AG10803 (cell line): ENCODE data around the gene CHIA.
"Not testable (repeated sequence)": the region's sequence is repeated elsewhere in the genome, so short reads cannot be mapped to it uniquely, and the experiment has no call there.

Experiments used
- DNase-seq: peaks from one replicate; pipeline ENCODE4 v3.0.0; 2010; ENCODE audit warnings: low read depth
- H3K4me3 ChIP-seq: 2 replicates; pipeline ENCODE4 v1.5.1; 2011; ENCODE audit warnings: mild to moderate bottlenecking, low read length, control low read depth
- TF ChIP-seq, protein P1 (sequence below): conservative IDR thresholded peaks from 2 replicates; pipeline ENCODE4 v1.5.1; 2011; ENCODE audit warnings: mild to moderate bottlenecking, low read length, control low read depth, inconsistent platforms

CHIA gene

DNA sequence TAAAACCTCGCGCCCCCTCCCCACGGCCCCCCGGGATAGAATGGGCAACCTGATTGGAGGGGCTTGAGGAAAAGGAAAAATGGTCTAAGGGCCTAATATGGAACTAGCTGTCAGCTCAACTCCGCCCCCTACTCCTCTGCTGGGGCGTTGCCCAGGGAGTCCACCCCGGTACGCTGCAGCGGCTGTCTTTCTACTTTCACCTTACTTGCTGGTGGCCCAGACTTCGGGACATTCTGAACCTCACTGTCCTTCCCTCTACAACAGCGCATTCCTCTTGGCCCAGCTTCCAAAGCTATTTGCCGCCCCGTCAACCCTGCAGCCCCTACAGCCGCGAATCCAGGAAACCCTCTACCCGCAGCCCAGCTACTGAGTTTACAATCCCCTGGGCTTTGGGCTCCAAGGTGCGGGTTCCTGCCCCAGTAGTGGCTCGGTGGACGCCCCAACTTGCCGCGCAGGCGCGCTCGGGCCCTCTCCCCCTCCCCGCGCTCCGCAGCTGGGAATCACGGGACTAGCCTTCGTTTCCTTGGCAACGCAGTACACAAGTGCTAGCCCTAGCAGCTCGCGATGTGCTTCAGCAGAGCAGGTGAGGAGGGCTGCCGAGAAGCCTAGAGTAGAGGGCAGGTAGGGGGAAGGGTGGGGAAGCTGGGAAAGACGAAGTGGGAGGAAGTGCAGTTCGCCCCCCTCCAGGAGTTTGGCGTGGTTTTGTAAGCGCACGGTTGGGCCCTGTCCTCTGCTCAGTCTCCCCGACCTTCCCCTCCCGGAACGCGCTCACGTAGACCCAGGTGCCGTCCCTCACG is 55.6 kb downstream of the CHIA start:
- peak; percentile 66 for DNase-seq
- TF ChIP-seq, protein P1, sequence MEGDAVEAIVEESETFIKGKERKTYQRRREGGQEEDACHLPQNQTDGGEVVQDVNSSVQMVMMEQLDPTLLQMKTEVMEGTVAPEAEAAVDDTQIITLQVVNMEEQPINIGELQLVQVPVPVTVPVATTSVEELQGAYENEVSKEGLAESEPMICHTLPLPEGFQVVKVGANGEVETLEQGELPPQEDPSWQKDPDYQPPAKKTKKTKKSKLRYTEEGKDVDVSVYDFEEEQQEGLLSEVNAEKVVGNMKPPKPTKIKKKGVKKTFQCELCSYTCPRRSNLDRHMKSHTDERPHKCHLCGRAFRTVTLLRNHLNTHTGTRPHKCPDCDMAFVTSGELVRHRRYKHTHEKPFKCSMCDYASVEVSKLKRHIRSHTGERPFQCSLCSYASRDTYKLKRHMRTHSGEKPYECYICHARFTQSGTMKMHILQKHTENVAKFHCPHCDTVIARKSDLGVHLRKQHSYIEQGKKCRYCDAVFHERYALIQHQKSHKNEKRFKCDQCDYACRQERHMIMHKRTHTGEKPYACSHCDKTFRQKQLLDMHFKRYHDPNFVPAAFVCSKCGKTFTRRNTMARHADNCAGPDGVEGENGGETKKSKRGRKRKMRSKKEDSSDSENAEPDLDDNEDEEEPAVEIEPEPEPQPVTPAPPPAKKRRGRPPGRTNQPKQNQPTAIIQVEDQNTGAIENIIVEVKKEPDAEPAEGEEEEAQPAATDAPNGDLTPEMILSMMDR, result peak; percentile 30
- H3K4me3 ChIP-seq, result peak overlapping the region; percentile 64

DNA sequence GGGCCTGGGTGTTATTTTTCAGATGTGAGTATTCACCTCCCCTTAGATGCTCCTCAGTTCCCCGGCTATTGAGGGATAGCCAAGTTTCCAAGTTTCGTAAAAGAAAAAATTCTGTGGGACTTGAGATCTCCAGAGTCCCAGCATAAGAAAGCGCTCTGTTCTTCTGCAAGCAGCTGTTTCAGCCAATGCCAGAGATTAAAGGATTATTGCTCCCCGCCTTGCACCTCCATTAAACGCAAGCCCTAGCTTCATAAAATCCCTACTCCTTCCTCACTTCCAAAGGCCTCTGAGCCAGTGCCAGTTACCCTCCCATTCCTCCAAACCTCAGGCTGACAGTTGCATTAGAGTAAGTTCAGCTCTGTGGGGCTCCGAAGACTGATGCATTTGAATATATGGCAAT is 56.4 kb downstream of the CHIA start:
- TF ChIP-seq, protein P1, result no peak
- H3K4me3 ChIP-seq, result no peak overlapping the region
- no peak for DNase-seq

DNA sequence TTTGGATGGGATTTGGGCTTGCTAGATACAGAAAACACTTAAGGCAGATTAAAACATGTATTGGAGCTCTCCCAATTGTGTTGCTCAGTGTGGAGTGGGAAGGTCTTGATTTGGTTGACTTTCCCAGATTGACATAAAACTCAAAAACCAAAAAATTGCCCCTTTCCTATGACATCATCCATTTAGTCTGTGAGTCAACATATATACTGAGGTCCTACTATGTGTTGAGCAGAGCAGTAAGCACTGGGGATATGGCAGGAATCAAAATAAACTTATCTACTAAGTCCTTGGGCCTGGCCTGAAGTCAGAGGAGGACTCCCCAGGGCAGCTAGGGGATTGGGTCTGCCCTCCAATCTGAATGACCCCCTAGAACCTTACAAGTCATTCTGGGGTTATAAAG is 61.0 kb downstream of the CHIA start:
- TF ChIP-seq, protein P1, result no peak
- H3K4me3 ChIP-seq, result no peak overlapping the region
- DNase-seq, result no peak

DNA sequence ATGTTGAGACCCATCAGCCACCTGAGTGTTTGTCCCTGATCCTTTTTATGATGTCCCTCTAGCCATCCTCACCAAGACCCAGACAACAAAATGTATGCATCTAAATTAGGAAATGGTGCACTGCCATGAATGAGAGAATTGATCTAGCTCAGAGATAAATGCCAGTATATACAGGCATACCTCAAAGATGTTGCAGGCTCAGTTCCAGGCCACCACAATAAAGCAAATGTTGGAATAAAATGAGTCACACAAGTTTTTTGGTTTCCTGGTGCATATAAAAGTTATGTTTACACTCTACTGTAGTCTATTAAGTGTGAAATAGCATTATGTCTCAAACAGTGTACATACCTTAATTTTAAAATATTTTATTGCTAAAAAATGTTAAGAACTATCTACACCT is 63.9 kb downstream of the CHIA start:
- DNase-seq, result no peak
- TF ChIP-seq, protein P1, result no peak
- no peak overlapping the region for H3K4me3 ChIP-seq

DNA sequence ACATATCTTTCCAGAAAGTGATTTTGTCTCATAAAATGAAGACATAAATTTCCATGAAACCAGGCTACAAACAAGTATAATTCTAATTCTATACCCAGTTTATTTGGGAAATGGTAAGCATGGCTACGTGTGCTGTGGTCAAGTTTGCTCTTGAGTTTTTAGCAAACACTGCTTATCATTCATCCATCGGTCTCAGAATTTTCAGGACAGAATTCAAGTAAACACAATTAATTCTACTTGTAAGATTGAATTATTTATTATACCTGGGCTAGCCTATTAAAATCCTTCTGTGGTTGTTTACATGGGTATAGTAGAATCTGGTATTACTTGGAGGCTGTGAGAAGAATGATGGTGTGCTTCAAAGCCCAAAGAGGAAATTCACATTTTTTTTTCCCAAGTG is 68.3 kb downstream of the CHIA start:
- TF ChIP-seq, protein P1, result no peak
- H3K4me3 ChIP-seq, result no peak overlapping the region
- no peak for DNase-seq

DNA sequence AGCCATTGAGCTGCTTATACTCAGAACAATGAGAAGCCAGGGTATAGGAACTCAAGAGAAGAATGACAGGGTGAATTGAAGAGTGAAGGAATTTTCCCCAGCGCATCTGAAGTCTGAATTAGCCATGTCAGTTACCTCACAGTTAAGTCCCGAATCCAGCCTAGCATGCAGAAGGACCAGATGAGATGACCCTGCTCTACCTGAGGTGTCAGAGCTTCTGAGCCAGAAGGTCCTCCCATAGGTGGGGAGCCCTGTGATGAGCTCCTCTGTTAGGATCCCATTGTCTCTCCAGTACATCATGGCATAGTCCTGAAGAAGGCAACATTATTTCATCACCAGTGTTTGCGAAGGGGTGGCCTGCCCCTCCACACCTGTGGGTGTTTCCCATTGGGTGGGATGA is 68.7 kb downstream of the CHIA start:
- no peak for DNase-seq
- H3K4me3 ChIP-seq, result no peak overlapping the region
- TF ChIP-seq, protein P1, result no peak

DNA sequence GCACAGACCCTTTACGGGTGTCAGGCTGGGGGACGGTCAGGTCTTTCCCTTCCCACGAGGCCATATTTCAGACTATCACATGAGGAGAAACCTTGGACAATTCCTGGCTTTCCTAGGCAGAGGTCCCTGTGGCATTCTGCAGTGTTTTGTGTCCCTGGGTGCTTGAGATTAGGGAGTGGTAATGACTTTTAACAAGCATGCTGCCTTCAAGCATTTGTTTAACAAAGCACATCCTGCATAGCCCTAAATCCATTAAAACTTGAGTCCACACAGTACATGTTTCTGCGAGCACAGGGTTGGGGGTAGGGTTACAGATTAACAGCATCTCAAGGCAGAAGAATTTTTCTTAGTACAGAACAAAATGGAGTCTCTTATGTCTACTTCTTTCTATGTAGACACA is 69.6 kb downstream of the CHIA start:
- not testable (repeated sequence) for DNase-seq, H3K4me3 ChIP-seq
